HEK293 (cell line): ENCODE data around the gene B3GLCT.

Experiments used
- ZBTB17 ChIP-seq: fragments of 450-650 bp; formaldehyde crosslinking; IDR thresholded peaks from 2 replicates; pipeline ENCODE4 v1.5.1; 2016; ENCODE audit warnings: missing biosample characterization, missing genetic modification characterization
- ZFP69B ChIP-seq: fragments of 450-650 bp; formaldehyde crosslinking; IDR thresholded peaks from 2 replicates; pipeline ENCODE4 v1.5.1; 2016; ENCODE audit warnings: missing biosample characterization, missing genetic modification characterization
- ZNF132 ChIP-seq: fragments of 450-650 bp; formaldehyde crosslinking; IDR thresholded peaks from 2 replicates; pipeline ENCODE4 v1.5.1; 2017; ENCODE audit warnings: missing biosample characterization, missing genetic modification characterization, borderline replicate concordance
- ZNF221 ChIP-seq: fragments of 450-650 bp; formaldehyde crosslinking; IDR thresholded peaks from 2 replicates; pipeline ENCODE4 v1.5.1; 2017; ENCODE audit warnings: missing biosample characterization, missing genetic modification characterization, borderline replicate concordance
- ZNF324 ChIP-seq: fragments of 450-650 bp; formaldehyde crosslinking; IDR thresholded peaks from 2 replicates; pipeline ENCODE4 v1.5.1; 2016; ENCODE audit warnings: missing biosample characterization, missing genetic modification characterization
- ZNF341 ChIP-seq: fragments of 450-650 bp; formaldehyde crosslinking; IDR thresholded peaks from 2 replicates; pipeline ENCODE4; 2016; ENCODE audit warnings: low read depth, missing biosample characterization, missing genetic modification characterization
- ZNF677 ChIP-seq: fragments of 450-650 bp; IDR thresholded peaks from 2 replicates; pipeline ENCODE4 v1.5.0; 2018; ENCODE audit warnings: missing biosample characterization, mild to moderate bottlenecking, missing genetic modification characterization, moderate library complexity
- ZNF837 ChIP-seq: fragments of 450-650 bp; formaldehyde crosslinking; IDR thresholded peaks from 2 replicates; pipeline ENCODE4 v1.5.1; 2016; ENCODE audit warnings: missing biosample characterization, missing genetic modification characterization
- TF ChIP-seq, protein P1 (sequence below): fragments of 450-650 bp; IDR thresholded peaks from 2 replicates; pipeline ENCODE4 v1.5.1; 2018; ENCODE audit warnings: missing biosample characterization, missing genetic modification characterization
- TF ChIP-seq, protein P2 (sequence below): fragments of 450-650 bp; formaldehyde crosslinking; IDR thresholded peaks from 2 replicates; pipeline ENCODE4 v1.5.1; 2016; ENCODE audit warnings: missing biosample characterization, missing genetic modification characterization
- TF ChIP-seq, protein P3 (sequence below): fragments of 450-650 bp; IDR thresholded peaks from 2 replicates; pipeline ENCODE4 v1.5.1; 2018; ENCODE audit warnings: missing biosample characterization, mild to moderate bottlenecking, missing genetic modification characterization
- TF ChIP-seq, protein P4 (sequence below): IDR thresholded peaks from 2 replicates; pipeline ENCODE4 v1.6.1; 2011; ENCODE audit warnings: mild to moderate bottlenecking, low read depth, low read length, borderline replicate concordance

DNA sequence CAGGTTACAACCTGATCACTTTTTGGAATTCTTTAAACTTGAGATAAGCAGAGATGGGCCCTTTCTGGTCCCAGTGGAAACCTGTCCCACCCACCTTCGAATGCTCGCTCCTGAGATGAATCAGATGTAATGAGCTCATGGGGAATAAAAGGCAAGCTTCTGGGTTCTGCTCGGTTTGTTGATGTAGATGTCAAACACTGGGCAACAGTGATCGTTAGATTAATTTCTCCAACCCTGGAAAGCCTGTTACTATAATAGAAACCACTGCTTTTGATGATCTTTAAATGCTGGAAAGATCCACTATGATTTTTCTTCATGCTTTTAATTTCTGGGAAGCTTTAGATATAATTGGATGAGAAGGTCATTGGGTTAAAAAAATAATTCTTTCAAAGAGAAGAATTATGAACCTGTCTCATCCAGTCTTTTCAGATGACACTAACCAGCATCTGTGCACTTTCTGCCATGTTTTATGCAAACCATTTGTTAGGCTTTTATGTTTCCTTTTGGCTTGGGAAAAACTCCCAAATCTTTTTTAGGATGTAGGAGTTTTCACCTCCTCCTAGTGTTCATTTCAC is 49.3 kb downstream of the B3GLCT start:
- TF ChIP-seq ZNF221 (tag by site-specific recombination) (no peak), ZNF324 (no peak), ZNF132 (tag by site-specific recombination) (no peak), ZNF341 (tag by site-specific recombination) (no peak), ZFP69B (no peak), ZNF677 (tag by site-specific recombination) (no peak), ZNF837 (no peak), ZBTB17 (tag by site-specific recombination) (no peak)
- TF ChIP-seq, protein P1, sequence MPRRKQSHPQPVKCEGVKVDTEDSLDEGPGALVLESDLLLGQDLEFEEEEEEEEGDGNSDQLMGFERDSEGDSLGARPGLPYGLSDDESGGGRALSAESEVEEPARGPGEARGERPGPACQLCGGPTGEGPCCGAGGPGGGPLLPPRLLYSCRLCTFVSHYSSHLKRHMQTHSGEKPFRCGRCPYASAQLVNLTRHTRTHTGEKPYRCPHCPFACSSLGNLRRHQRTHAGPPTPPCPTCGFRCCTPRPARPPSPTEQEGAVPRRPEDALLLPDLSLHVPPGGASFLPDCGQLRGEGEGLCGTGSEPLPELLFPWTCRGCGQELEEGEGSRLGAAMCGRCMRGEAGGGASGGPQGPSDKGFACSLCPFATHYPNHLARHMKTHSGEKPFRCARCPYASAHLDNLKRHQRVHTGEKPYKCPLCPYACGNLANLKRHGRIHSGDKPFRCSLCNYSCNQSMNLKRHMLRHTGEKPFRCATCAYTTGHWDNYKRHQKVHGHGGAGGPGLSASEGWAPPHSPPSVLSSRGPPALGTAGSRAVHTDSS (tag by site-specific recombination): no peak
- TF ChIP-seq, protein P2, sequence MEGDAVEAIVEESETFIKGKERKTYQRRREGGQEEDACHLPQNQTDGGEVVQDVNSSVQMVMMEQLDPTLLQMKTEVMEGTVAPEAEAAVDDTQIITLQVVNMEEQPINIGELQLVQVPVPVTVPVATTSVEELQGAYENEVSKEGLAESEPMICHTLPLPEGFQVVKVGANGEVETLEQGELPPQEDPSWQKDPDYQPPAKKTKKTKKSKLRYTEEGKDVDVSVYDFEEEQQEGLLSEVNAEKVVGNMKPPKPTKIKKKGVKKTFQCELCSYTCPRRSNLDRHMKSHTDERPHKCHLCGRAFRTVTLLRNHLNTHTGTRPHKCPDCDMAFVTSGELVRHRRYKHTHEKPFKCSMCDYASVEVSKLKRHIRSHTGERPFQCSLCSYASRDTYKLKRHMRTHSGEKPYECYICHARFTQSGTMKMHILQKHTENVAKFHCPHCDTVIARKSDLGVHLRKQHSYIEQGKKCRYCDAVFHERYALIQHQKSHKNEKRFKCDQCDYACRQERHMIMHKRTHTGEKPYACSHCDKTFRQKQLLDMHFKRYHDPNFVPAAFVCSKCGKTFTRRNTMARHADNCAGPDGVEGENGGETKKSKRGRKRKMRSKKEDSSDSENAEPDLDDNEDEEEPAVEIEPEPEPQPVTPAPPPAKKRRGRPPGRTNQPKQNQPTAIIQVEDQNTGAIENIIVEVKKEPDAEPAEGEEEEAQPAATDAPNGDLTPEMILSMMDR: no peak
- TF ChIP-seq, protein P3, sequence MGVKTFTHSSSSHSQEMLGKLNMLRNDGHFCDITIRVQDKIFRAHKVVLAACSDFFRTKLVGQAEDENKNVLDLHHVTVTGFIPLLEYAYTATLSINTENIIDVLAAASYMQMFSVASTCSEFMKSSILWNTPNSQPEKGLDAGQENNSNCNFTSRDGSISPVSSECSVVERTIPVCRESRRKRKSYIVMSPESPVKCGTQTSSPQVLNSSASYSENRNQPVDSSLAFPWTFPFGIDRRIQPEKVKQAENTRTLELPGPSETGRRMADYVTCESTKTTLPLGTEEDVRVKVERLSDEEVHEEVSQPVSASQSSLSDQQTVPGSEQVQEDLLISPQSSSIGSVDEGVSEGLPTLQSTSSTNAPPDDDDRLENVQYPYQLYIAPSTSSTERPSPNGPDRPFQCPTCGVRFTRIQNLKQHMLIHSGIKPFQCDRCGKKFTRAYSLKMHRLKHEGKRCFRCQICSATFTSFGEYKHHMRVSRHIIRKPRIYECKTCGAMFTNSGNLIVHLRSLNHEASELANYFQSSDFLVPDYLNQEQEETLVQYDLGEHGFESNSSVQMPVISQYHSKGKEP: no peak
- TF ChIP-seq, protein P4, sequence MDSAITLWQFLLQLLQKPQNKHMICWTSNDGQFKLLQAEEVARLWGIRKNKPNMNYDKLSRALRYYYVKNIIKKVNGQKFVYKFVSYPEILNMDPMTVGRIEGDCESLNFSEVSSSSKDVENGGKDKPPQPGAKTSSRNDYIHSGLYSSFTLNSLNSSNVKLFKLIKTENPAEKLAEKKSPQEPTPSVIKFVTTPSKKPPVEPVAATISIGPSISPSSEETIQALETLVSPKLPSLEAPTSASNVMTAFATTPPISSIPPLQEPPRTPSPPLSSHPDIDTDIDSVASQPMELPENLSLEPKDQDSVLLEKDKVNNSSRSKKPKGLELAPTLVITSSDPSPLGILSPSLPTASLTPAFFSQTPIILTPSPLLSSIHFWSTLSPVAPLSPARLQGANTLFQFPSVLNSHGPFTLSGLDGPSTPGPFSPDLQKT: no peak
